Measurements from ENCODE around the gene TULP4. TPM values are rescaled to one million over a fixed set of nuclear protein-coding genes. Genes with fewer than 3 reads are reported as not detected.
"Not testable (repeated sequence)": the region's sequence is repeated elsewhere in the genome, so short reads cannot be mapped to it uniquely, and the experiment has no call there.

TULP4 gene
- total RNA-seq, 4 donors from 2014 or later: 77.4 to 364 (median 129) TPM

DNA sequence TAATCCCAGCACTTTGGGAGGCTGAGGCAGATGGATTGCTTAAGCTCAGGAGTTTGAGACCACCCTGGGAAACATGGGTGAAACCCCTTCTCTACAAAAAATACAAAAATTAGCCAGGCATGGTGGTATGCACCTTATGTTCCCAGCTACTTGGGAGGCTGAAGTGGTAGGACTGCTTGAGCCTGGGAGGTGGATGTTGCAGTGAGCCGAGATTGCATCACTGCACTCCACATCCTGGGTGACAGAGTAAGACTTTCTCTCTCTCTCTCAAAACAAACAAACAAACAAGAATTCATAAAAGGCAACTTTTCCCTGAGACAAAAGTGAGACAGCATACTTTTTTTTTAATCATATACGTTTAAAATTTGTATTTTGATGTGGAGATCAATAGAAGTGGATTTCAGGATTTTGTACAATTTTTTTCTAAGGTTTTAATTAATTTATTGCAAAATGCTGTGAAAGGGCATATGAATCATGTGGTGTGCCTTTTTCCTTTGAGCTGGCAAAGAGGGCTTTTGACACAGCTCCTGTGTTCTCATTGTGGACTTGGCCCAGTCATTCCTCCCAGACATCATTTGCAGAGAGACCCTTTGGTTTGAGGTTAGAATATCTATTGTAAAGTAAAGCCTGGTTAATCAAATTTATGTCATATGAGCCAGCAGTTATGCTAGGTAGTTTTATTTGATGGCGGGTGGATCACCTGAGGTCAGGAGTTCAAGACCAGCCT is 77.1 kb downstream of the TULP4 start:
- no peaks in the 10 kb centered on the region for H3K36me3 ChIP-seq
- TF ChIP-seq CTCF (IDR thresholded peaks at IDR 0.05) (no peak), POLR2A (IDR thresholded peaks at IDR 0.05) (no peak)
- H3K27me3 ChIP-seq: no peaks in the 10 kb centered on the region
- no peak overlapping the region for H3K27ac ChIP-seq
- intact Hi-C loops (cut with DNase I; ENCODE audit: low total_unique reads): no loop called here
- no peaks in the 10 kb centered on the region for H3K4me1 ChIP-seq
- no peak for DNase-seq
- no peaks in the 10 kb centered on the region for H3K9me3 ChIP-seq
- no peak overlapping the region for H3K4me3 ChIP-seq

DNA sequence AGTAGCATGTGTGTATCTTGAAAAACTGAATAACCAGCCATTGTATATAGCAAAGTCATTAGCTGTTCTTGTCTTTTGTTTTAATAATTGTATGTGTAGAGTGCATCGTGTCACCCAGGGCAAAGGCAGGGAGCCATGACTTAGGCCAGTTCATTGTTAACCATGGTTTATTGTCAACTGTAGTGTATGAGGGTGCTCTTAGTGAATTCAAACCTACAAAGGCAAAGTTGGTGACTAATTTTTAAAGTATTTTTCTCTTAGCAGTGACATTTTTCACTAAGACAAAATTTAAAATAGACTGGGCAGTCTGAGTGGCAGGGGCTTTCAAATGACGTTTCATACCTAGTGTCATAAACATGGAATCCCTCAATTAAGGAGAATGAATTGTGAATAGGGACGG is 79.0 kb downstream of the TULP4 start:
- intact Hi-C loops (cut with DNase I; ENCODE audit: low total_unique reads): no loop called here
- no peaks in the 10 kb centered on the region for H3K4me1 ChIP-seq
- H3K27me3 ChIP-seq: no peaks in the 10 kb centered on the region
- no peak overlapping the region for H3K4me3 ChIP-seq
- H3K36me3 ChIP-seq: no peaks in the 10 kb centered on the region
- no peak for TF ChIP-seq CTCF (IDR thresholded peaks at IDR 0.05)
- no peak for TF ChIP-seq POLR2A (IDR thresholded peaks at IDR 0.05)
- H3K27ac ChIP-seq: no peak overlapping the region
- DNase-seq: no peak
- no peaks in the 10 kb centered on the region for H3K9me3 ChIP-seq

DNA sequence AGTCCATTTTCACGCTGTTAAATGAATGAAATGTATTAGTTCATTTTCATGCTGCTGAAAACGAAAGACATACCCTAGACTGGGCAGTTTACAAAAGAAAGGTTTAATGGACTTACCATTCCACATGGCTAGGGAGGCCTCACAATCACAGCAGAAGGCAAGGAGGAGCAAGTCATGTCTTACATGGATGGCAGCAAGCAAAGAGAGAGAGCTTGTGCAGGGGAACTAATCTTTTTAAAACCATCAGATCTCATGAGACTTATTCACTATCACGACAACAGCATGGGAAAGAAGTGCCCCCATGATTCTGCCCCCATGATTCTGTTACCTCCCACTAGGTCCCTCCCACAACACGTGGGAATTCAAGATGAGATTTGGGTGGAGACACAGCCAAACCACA is 79.7 kb downstream of the TULP4 start:
- H3K4me3 ChIP-seq; H3K36me3 ChIP-seq; H3K9me3 ChIP-seq; H3K4me1 ChIP-seq; intact Hi-C loops (cut with DNase I; ENCODE audit: low total_unique reads); H3K27ac ChIP-seq; DNase-seq; H3K27me3 ChIP-seq: not testable (repeated sequence)

GRCh38 chr6:158396136-158396535 is 83.9 kb downstream of the TULP4 start:
- Histone ChIP-seq H3K4me3 (no peak overlapping the region), H3K27me3 (no peaks in the 10 kb centered on the region), H3K36me3 (no peaks in the 10 kb centered on the region), H3K27ac (no peak overlapping the region), H3K4me1 (no peaks in the 10 kb centered on the region), H3K9me3 (no peaks in the 10 kb centered on the region)
- TF ChIP-seq POLR2A (IDR thresholded peaks at IDR 0.05) (no peak), CTCF (IDR thresholded peaks at IDR 0.05) (no peak)
- intact Hi-C loops (cut with DNase I; ENCODE audit: low total_unique reads): no loop called here
- DNase-seq: no peak

- H3K9me3 ChIP-seq: no peaks in the 10 kb centered on the region
- no peak for TF ChIP-seq CTCF (IDR thresholded peaks at IDR 0.05)
- TF ChIP-seq POLR2A (IDR thresholded peaks at IDR 0.05): no peak
- no peaks in the 10 kb centered on the region for H3K36me3 ChIP-seq
- no peak overlapping the region for H3K4me3 ChIP-seq
- no peak for DNase-seq
- intact Hi-C loops (cut with DNase I; ENCODE audit: low total_unique reads): no loop called here
- no peaks in the 10 kb centered on the region for H3K27me3 ChIP-seq
- H3K27ac ChIP-seq: no peak overlapping the region
- no peaks in the 10 kb centered on the region for H3K4me1 ChIP-seq
Observed at GRCh38 chr6:158397578-158397977, 85.3 kb downstream of the TULP4 start.

Measured in uterus (tissue), 4 donors.